GM23338 (cell line): Measurements from ENCODE around the gene ZBTB20. TPM values are rescaled to one million over a fixed set of nuclear protein-coding genes. Genes with fewer than 3 reads are reported as not detected.

Experiments used
- ATAC-seq: fragments of 200-7000 bp; cut with Tn5 transposase; 3 replicates; pipeline ENCODE4 v1.9.1; 2020
- DNase-seq: peaks from one replicate; pipeline ENCODE4 v3.0.0-alpha.2; 2015; ENCODE audit warnings: low spot score
- H2AFZ ChIP-seq: fragments of 200-600 bp; sonication (generic); 2 replicates; pipeline ENCODE4 v1.8.0; 2016; ENCODE audit warnings: antibody characterized with exemption, mild to moderate bottlenecking, moderate library complexity
- H3F3A ChIP-seq: fragments of 200-600 bp; sonication (generic); replicated peaks from 2 replicates; pipeline ENCODE4 v1.8.0; 2017; ENCODE audit warnings: antibody characterized with exemption, mixed run types, low read depth
- H3K27ac ChIP-seq: fragments of 200-600 bp; sonication (generic); 2 replicates; pipeline ENCODE4 v1.6.1; 2016; ENCODE audit warnings: low read depth
- H3K27me3 ChIP-seq: fragments of 200-600 bp; sonication (generic); 2 replicates; pipeline ENCODE4 v1.8.0; 2016; ENCODE audit warnings: mild to moderate bottlenecking, mixed run types, moderate library complexity; ENCODE audit not compliant: insufficient read depth
- H3K36me3 ChIP-seq: fragments of 200-600 bp; sonication (generic); 2 replicates; pipeline ENCODE4 v1.8.0; 2016; ENCODE audit warnings: mild to moderate bottlenecking; ENCODE audit not compliant: insufficient read depth
- H3K4me1 ChIP-seq: fragments of 200-600 bp; sonication (generic); 2 replicates; pipeline ENCODE4 v1.8.0; 2016; ENCODE audit warnings: mild to moderate bottlenecking, moderate library complexity; ENCODE audit not compliant: insufficient read depth
- H3K4me2 ChIP-seq: fragments of 200-600 bp; sonication (generic); 2 replicates; pipeline ENCODE4 v1.7.1; 2017; ENCODE audit warnings: mixed run types
- H3K4me3 ChIP-seq: fragments of 200-600 bp; sonication (generic); 2 replicates; pipeline ENCODE4 v1.6.1; 2016; ENCODE audit warnings: mixed run types
- H3K79me2 ChIP-seq: fragments of 200-600 bp; sonication (generic); replicated peaks from 2 replicates; pipeline ENCODE4 v1.8.0; 2017; ENCODE audit warnings: mild to moderate bottlenecking; ENCODE audit not compliant: insufficient read depth
- H3K9me2 ChIP-seq: fragments of 200-600 bp; sonication (generic); 2 replicates; pipeline ENCODE4 v1.8.0; 2017; ENCODE audit not compliant: insufficient read depth
- H4K20me1 ChIP-seq: fragments of 200-600 bp; sonication (generic); replicated peaks from 2 replicates; pipeline ENCODE4 v1.8.0; 2017; ENCODE audit warnings: mild to moderate bottlenecking; ENCODE audit not compliant: insufficient read depth
- H3K27ac Mint-ChIP-seq: 2 replicates; pipeline ENCODE4 v1.8.0; 2020; ENCODE audit warnings: inconsistent platforms, mild to moderate bottlenecking, moderate library complexity, mixed read lengths
- H3K27me3 Mint-ChIP-seq: 3 replicates; pipeline ENCODE4 v1.8.0; 2022; ENCODE audit warnings: low read depth, mild to moderate bottlenecking, moderate library complexity, mixed read lengths, inconsistent platforms; ENCODE audit not compliant: insufficient read depth, poor library complexity
- H3K36me3 Mint-ChIP-seq: 3 replicates; pipeline ENCODE4 v1.8.0; 2021; ENCODE audit warnings: low read depth, mild to moderate bottlenecking, inconsistent platforms, moderate library complexity, mixed read lengths
- H3K4me1 Mint-ChIP-seq: 3 replicates; pipeline ENCODE4 v1.8.0; 2020; ENCODE audit warnings: mild to moderate bottlenecking, inconsistent platforms, mixed read lengths
- H3K4me3 Mint-ChIP-seq: 3 replicates; pipeline ENCODE4 v1.8.0; 2021; ENCODE audit warnings: moderate library complexity, mild to moderate bottlenecking, inconsistent platforms, mixed read lengths
- H3K9me3 Mint-ChIP-seq: 3 replicates; pipeline ENCODE4 v1.8.0; 2020; ENCODE audit warnings: moderate library complexity, mild to moderate bottlenecking, inconsistent platforms, mixed read lengths
- CREB1 ChIP-seq: fragments of 250-450 bp; sonication (Bioruptor Pico); IDR thresholded peaks from 2 replicates; pipeline ENCODE4 v1.5.0; 2020; ENCODE audit warnings: low read depth, mild to moderate bottlenecking, moderate library complexity
- EZH2phosphoT487 ChIP-seq: fragments of 200-600 bp; sonication (generic); IDR thresholded peaks from one replicate; pipeline ENCODE4 v1.8.1; 2018; ENCODE audit warnings: antibody characterized with exemption; ENCODE audit not compliant: unreplicated experiment
- POLR2AphosphoS5 ChIP-seq: IDR thresholded peaks from 2 replicates; pipeline ENCODE4 v1.6.1; 2016; ENCODE audit warnings: antibody characterized with exemption, low read depth
- ZNF114 ChIP-seq: fragments of 250-450 bp; sonication (Bioruptor Pico); IDR thresholded peaks from 2 replicates; pipeline ENCODE4 v1.5.0; 2020; ENCODE audit warnings: mild to moderate bottlenecking, moderate library complexity
- ZNF331 ChIP-seq: fragments of 250-450 bp; sonication (Bioruptor Pico); IDR thresholded peaks from 2 replicates; pipeline ENCODE4 v1.5.0; 2020; ENCODE audit warnings: low read depth, mild to moderate bottlenecking, moderate library complexity
- polyA plus RNA-seq: library from polyadenylated mRNA; unstranded; fragments of >200 nt; fragmentation: Nextera tagmentation; extraction: Ambion mirVana; gene quantifications from 2 replicates; pipeline ENCODE4 v1.2.1, GENCODE V29; 2016
- total RNA-seq: library from RNA; depleted of rRNA; stranded (reverse); fragments of >200 nt; shearing (Covaris generic); gene quantifications from 2 replicates; pipeline ENCODE4 v1.2.3, GENCODE V29; 2014
- TF ChIP-seq, protein P1 (sequence below): IDR thresholded peaks from 2 replicates; pipeline ENCODE4 v1.6.1; 2016; ENCODE audit warnings: antibody characterized with exemption
- TF ChIP-seq, protein P2 (sequence below), 2 experiments: fragments of 200-600 bp in 1 of 2; sonication (generic) in 1 of 2; conservative IDR thresholded peaks; 2 replicates each; pipeline versions ENCODE4 v1.5.1 to v1.6.1; 2016 to 2017; ENCODE audit warnings: antibody characterized with exemption in 2 of 2, low read depth in 2 of 2, mild to moderate bottlenecking in 2 of 2, moderate library complexity in 1 of 2

The ZBTB20 gene
- total and polyA plus RNA-seq, 2 experiments from 2014 or later, result 2.0 to 3.3 TPM

DNA sequence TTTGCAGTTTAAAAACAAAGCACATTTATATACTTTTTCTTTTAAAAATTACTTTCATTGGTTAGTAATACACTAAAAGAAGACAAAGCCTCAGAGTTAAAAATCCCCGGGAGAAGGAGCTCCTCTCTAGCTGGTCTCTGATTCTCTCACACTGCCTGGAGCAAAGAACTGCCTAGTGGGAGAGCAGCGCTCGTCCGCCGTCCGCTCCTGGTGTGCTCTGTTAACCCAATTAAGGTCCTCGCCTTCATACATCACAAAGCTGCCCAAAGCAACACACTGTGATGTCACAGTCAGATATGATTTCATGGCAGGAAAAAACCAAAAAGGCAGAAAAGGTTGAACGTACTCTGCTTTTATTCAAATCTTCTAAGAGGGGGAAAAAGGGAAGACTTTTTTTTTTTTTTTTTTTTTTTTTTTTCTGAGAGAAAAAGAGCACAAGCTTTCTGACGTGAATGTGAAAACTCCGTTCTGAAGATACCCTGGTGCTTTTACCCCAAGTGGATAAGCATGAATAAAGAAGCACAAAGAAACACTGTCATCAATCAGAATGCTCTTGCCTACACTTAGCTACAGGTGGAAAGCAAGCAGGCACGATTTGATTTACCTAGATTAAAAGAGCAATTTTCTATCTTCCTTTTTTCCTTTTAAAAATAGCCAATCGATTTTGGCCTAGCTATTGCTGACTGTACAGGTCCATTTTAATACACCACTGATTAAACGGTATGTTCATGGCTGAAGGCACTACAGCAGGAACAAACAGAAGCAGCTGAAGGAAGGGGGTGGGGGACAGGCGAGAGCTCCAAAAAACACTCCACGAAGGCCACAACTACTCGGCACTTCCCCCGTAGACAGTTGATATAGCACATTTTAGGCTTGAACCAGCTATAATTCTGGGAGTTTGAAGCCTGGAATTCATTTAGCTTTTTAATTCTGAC, 738.1 kb downstream of the ZBTB20 start:
- Histone ChIP-seq H3K79me2 (no peaks in the 10 kb centered on the region), H3K36me3 (no peaks in the 10 kb centered on the region), H2AFZ (no peak overlapping the region), H3K9me2 (no peaks in the 10 kb centered on the region), H3K4me1 (peaks cover 46% of the 10 kb centered on the region), H3K4me3 (no peak overlapping the region), H3K4me2 (peak overlapping the region; percentile 41), H3K27ac (no peak overlapping the region), H3F3A (no peaks in the 10 kb centered on the region), H4K20me1 (no peaks in the 10 kb centered on the region), H3K27me3 (no peaks in the 10 kb centered on the region)
- Mint-ChIP-seq H3K27ac (peak overlapping the region; percentile 68; the same call in 1 of the 2 replicates), H3K4me3 (no peak overlapping the region), H3K9me3 (no peaks in the 10 kb centered on the region), H3K36me3 (no peaks in the 10 kb centered on the region), H3K4me1 (peaks cover 61% of the 10 kb centered on the region), H3K27me3 (no peaks in the 10 kb centered on the region)
- DNase-seq (peak; percentile 36), ATAC-seq (peak; percentile 89)
- TF ChIP-seq, protein P1, sequence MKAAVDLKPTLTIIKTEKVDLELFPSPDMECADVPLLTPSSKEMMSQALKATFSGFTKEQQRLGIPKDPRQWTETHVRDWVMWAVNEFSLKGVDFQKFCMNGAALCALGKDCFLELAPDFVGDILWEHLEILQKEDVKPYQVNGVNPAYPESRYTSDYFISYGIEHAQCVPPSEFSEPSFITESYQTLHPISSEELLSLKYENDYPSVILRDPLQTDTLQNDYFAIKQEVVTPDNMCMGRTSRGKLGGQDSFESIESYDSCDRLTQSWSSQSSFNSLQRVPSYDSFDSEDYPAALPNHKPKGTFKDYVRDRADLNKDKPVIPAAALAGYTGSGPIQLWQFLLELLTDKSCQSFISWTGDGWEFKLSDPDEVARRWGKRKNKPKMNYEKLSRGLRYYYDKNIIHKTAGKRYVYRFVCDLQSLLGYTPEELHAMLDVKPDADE, result no peak
- TF ChIP-seq CREB1 (CRISPR knock-in tag), result peak; percentile 50

DNA sequence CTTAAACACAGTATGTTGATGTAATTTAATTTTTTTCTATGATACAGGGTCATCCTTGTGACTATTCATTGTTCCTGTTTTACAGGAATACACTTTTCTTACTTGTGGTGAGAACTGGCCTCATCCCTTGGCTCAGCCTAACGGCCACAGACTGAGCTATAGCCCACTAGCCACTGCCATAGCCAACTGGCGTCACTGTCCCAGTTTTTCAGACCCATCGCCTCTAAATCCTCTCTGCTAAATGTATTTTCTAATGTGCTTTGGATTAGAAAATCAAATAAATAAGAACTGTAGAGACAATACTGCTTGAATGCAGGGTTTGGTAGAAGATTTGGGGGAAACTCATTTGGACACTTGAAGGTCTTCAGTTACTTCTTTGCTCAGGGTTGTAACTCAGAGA, 740.2 kb downstream of the ZBTB20 start:
- no peaks in the 10 kb centered on the region for H3K36me3 ChIP-seq
- no peaks in the 10 kb centered on the region for H3K27me3 ChIP-seq
- no peak for TF ChIP-seq ZNF114 (CRISPR knock-in tag)
- TF ChIP-seq EZH2phosphoT487, result no peak
- no peak for TF ChIP-seq ZNF331 (CRISPR knock-in tag)
- no peak for TF ChIP-seq POLR2AphosphoS5
- TF ChIP-seq, protein P2, sequence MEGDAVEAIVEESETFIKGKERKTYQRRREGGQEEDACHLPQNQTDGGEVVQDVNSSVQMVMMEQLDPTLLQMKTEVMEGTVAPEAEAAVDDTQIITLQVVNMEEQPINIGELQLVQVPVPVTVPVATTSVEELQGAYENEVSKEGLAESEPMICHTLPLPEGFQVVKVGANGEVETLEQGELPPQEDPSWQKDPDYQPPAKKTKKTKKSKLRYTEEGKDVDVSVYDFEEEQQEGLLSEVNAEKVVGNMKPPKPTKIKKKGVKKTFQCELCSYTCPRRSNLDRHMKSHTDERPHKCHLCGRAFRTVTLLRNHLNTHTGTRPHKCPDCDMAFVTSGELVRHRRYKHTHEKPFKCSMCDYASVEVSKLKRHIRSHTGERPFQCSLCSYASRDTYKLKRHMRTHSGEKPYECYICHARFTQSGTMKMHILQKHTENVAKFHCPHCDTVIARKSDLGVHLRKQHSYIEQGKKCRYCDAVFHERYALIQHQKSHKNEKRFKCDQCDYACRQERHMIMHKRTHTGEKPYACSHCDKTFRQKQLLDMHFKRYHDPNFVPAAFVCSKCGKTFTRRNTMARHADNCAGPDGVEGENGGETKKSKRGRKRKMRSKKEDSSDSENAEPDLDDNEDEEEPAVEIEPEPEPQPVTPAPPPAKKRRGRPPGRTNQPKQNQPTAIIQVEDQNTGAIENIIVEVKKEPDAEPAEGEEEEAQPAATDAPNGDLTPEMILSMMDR (conservative IDR thresholded peaks at IDR 0.05; ENCODE audit: low read depth in 2 of 2), result no peak
- TF ChIP-seq, protein P1, result no peak
- H3F3A ChIP-seq, result no peaks in the 10 kb centered on the region
- H3K9me2 ChIP-seq, result no peaks in the 10 kb centered on the region
- no peak overlapping the region for H3K4me3 ChIP-seq
- Mint-ChIP-seq H3K27me3 (no peaks in the 10 kb centered on the region), H3K36me3 (no peaks in the 10 kb centered on the region), H3K4me3 (no peak overlapping the region), H3K4me1 (peaks cover 49% of the 10 kb centered on the region), H3K27ac (no peak overlapping the region), H3K9me3 (no peaks in the 10 kb centered on the region)
- H2AFZ ChIP-seq, result no peak overlapping the region
- peaks cover 36% of the 10 kb centered on the region for H3K4me1 ChIP-seq
- H3K79me2 ChIP-seq, result no peaks in the 10 kb centered on the region
- ATAC-seq (no peak), DNase-seq (no peak)
- H3K27ac ChIP-seq, result no peak overlapping the region
- no peaks in the 10 kb centered on the region for H4K20me1 ChIP-seq
- no peak overlapping the region for H3K4me2 ChIP-seq
